Smooth muscle cell (in vitro differentiated cells): ENCODE results near the gene GALNT2. TPM values are rescaled to one million over a fixed set of nuclear protein-coding genes. Genes with fewer than 3 reads are reported as not detected.

Source experiments
- DNase-seq: peaks from one replicate; lab custom pipeline; 2025; ENCODE audit not compliant: unreplicated experiment; lab: John Stamatoyannopoulos, UW
- H2AFZ ChIP-seq: fragments of 200-600 bp; sonication (generic); 2 replicates; pipeline ENCODE4 v1.6.0; 2016; ENCODE audit warnings: antibody characterized with exemption, low read depth, mild to moderate bottlenecking
- H3F3A ChIP-seq: fragments of 200-600 bp; sonication (generic); 2 replicates; pipeline ENCODE4 v1.6.0; 2017; ENCODE audit warnings: antibody characterized with exemption, low read depth
- H3K27ac ChIP-seq: fragments of 200-600 bp; sonication (generic); 2 replicates; pipeline ENCODE4 v1.5.1; 2016; ENCODE audit warnings: low read depth, mild to moderate bottlenecking
- H3K27me3 ChIP-seq: fragments of 200-600 bp; sonication (generic); 2 replicates; pipeline ENCODE4 v1.6.1; 2016; ENCODE audit warnings: low read depth, mild to moderate bottlenecking
- H3K36me3 ChIP-seq: fragments of 200-600 bp; sonication (generic); 2 replicates; pipeline ENCODE4 v1.5.1; 2016; ENCODE audit warnings: low read depth
- H3K4me1 ChIP-seq: fragments of 200-600 bp; sonication (generic); 2 replicates; pipeline ENCODE4 v1.5.1; 2016; ENCODE audit warnings: low read depth
- H3K4me2 ChIP-seq: fragments of 200-600 bp; sonication (generic); 2 replicates; pipeline ENCODE4 v1.6.0; 2016; ENCODE audit warnings: mild to moderate bottlenecking
- H3K4me3 ChIP-seq: fragments of 200-600 bp; sonication (generic); 2 replicates; pipeline ENCODE4 v1.5.1; 2016; ENCODE audit warnings: mild to moderate bottlenecking
- H3K79me2 ChIP-seq: fragments of 200-600 bp; sonication (generic); 2 replicates; pipeline ENCODE4 v1.6.0; 2016; ENCODE audit warnings: low read depth, mild to moderate bottlenecking
- H3K9ac ChIP-seq: fragments of 200-600 bp; sonication (generic); 2 replicates; pipeline ENCODE4 v1.6.0; 2016; ENCODE audit warnings: low read depth
- H3K9me3 ChIP-seq: fragments of 200-600 bp; sonication (generic); replicated peaks from 2 replicates; pipeline ENCODE4 v1.5.1; 2016; ENCODE audit warnings: low read depth
- H4K20me1 ChIP-seq: fragments of 200-600 bp; sonication (generic); 2 replicates; pipeline ENCODE4 v1.6.0; 2016; ENCODE audit warnings: low read depth
- CTCF ChIP-seq: fragments of 200-600 bp; sonication (generic); IDR thresholded peaks from 2 replicates; pipeline ENCODE4 v1.5.1; 2017; ENCODE audit warnings: borderline replicate concordance, mild to moderate bottlenecking, antibody characterized with exemption; ENCODE audit not compliant: insufficient read depth, poor library complexity, severe bottlenecking
- WGBS: methylation state at CpG from one replicate; pipeline ENCODE4 v1.1.7; 2016; ENCODE audit warnings: low lambda C conversion rate; 5-methylcytosine and 5-hydroxymethylcytosine counted together
- polyA plus RNA-seq: library from polyadenylated mRNA; unstranded; fragments of >200 nt; fragmentation: Nextera tagmentation; extraction: Ambion mirVana; gene quantifications from 2 replicates; pipeline ENCODE4 v1.2.1, GENCODE V29; 2016
- total RNA-seq: library from RNA; depleted of rRNA; stranded (reverse); fragments of >200 nt; gene quantifications from 2 replicates; pipeline ENCODE4 v1.2.3, GENCODE V29; 2014

Gene GALNT2
- total and polyA plus RNA-seq, 2 experiments from 2014 or later = 76.4 to 152 TPM

GRCh38 chr1:230084408-230085177 is 17.6 kb downstream of the GALNT2 start:
- Histone ChIP-seq H2AFZ (no peak overlapping the region), H4K20me1 (no peaks in the 10 kb centered on the region), H3K4me2 (peak overlapping the region; percentile 77), H3K4me3 (no peak overlapping the region), H3K36me3 (no peaks in the 10 kb centered on the region), H3K27me3 (no peaks in the 10 kb centered on the region), H3K9ac (peak overlapping the region; percentile 87), H3K27ac (peak overlapping the region; percentile 98), H3K9me3 (no peaks in the 10 kb centered on the region), H3K79me2 (peaks cover 90% of the 10 kb centered on the region), H3F3A (peaks cover 43% of the 10 kb centered on the region), H3K4me1 (peaks cover 43% of the 10 kb centered on the region)
- no peak for TF ChIP-seq CTCF
- peak; percentile 37 for DNase-seq
- 10% methylated on average over 9 of the region's 9 CpGs for WGBS

- H4K20me1 ChIP-seq = no peaks in the 10 kb centered on the region
- DNase-seq = no peak
- peaks cover 43% of the 10 kb centered on the region for H3F3A ChIP-seq
- no peak overlapping the region for H3K4me3 ChIP-seq
- no peaks in the 10 kb centered on the region for H3K27me3 ChIP-seq
- WGBS = 69% methylated on average over 5 of the region's 5 CpGs
- no peaks in the 10 kb centered on the region for H3K36me3 ChIP-seq
- peak overlapping the region; percentile 77 for H3K4me2 ChIP-seq
- H3K79me2 ChIP-seq = peaks cover 90% of the 10 kb centered on the region
- no peak overlapping the region for H2AFZ ChIP-seq
- H3K9ac ChIP-seq = peak overlapping the region; percentile 78
- no peak for TF ChIP-seq CTCF
- no peaks in the 10 kb centered on the region for H3K9me3 ChIP-seq
- peak overlapping the region; percentile 98 for H3K27ac ChIP-seq
- peaks cover 38% of the 10 kb centered on the region for H3K4me1 ChIP-seq
Observed at GRCh38 chr1:230085178-230085515, 18.1 kb downstream of the GALNT2 start.

GRCh38 chr1:230086151-230086550 is 19.1 kb downstream of the GALNT2 start:
- Histone ChIP-seq H2AFZ (no peak overlapping the region), H3K27ac (peak overlapping the region; percentile 98), H3K4me1 (peaks cover 38% of the 10 kb centered on the region), H3K9me3 (no peaks in the 10 kb centered on the region), H3K4me2 (peak overlapping the region; percentile 77), H3F3A (peaks cover 41% of the 10 kb centered on the region), H3K4me3 (no peak overlapping the region), H3K79me2 (peaks cover 88% of the 10 kb centered on the region), H4K20me1 (no peaks in the 10 kb centered on the region), H3K36me3 (no peaks in the 10 kb centered on the region), H3K27me3 (no peaks in the 10 kb centered on the region), H3K9ac (peak overlapping the region; percentile 78)
- no peak for TF ChIP-seq CTCF
- WGBS = 39% methylated on average over 6 of the region's 6 CpGs
- no peak for DNase-seq
